ENCODE measurements around the gene LTBP1. TPM values are rescaled to one million over a fixed set of nuclear protein-coding genes. Genes with fewer than 3 reads are reported as not detected.
A peak's percentile ranks its signal among the peaks of the same experiment; 100 is the strongest.

The LTBP1 gene
- total RNA-seq, 2 donors from 2014 or later, result 0.04 to 0.29 TPM

DNA sequence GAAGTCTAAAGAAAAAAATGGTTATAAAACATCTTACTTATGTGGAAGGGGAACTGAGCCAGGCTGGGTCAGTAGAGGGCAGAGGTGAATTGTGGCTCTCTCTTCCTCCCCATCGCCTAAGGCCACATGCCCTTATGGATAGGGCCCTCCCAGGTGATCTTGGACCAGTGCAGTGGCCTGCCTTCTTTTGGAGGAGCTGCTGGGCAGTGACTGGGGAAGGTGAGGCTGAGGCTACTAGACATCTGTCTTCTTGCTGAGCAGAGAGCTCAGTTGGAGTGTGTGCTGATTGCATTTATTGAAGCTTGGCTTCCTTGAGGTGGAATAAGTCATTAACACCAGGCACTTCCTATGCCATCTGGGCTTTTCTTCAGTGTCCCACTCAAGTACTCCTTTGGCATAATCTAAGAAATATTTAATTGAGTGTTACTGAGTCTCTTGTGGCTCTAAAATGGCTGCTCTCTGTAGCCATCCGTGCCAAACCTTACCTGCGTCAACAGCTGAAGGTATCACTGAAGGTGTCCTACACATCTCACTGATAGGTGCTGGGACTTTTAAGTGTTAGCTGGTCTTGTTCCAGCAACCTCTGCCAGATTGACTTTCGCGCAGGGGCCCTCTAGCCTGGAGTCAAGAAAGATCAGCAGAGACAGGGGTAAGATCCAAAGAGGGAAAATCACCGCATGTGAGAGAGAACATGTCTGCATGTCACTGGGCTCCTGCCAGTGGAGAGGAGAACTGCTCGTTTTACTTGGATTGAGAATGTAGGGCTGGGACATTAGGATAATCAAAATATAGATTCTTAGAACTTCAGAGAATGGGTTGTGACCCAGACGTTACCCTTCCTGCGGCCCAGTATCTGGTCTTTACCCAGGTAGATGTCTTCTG, 256.1 kb downstream of the LTBP1 start:
- H3K27ac Mint-ChIP-seq, result no peak overlapping the region
- peaks cover 3% of the 10 kb centered on the region for H3K27me3 Mint-ChIP-seq
- H3K9me3 Mint-ChIP-seq, result no peaks in the 10 kb centered on the region
- ATAC-seq (replicated peaks), result no peak
- no peak overlapping the region for H3K4me3 Mint-ChIP-seq
- no peaks in the 10 kb centered on the region for H3K4me1 Mint-ChIP-seq
- H3K36me3 Mint-ChIP-seq (ENCODE audit: low read depth), result no peaks in the 10 kb centered on the region

DNA sequence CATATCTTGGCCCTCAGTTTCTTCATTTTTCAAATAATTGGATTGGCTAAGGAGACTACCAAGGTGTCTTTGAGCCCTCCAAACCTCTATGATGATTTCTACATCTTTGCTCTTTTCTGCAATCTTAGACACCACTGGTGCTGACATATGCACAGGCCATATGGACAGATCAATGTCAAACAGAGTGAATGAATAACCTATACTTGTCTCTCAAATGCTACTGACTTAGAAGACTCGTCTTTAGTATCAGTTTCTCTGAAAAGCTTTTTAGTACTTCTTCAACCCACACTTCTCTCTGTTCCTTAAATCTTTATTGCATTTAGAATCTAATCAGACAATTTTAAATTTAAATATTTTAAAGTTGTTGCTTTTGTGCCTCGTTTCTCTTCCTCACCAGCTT, 258.2 kb downstream of the LTBP1 start:
- no peaks in the 10 kb centered on the region for H3K9me3 Mint-ChIP-seq
- no peak overlapping the region for H3K4me3 Mint-ChIP-seq
- no peak overlapping the region for H3K27ac Mint-ChIP-seq
- H3K4me1 Mint-ChIP-seq, result no peaks in the 10 kb centered on the region
- ATAC-seq (replicated peaks), result no peak
- H3K36me3 Mint-ChIP-seq (ENCODE audit: low read depth), result no peaks in the 10 kb centered on the region
- peaks cover 3% of the 10 kb centered on the region for H3K27me3 Mint-ChIP-seq

- H3K36me3 Mint-ChIP-seq (ENCODE audit: low read depth), result no peaks in the 10 kb centered on the region
- ATAC-seq (replicated peaks), result no peak
- H3K4me1 Mint-ChIP-seq, result no peaks in the 10 kb centered on the region
- peaks cover 3% of the 10 kb centered on the region for H3K27me3 Mint-ChIP-seq
- H3K27ac Mint-ChIP-seq, result no peak overlapping the region
- H3K9me3 Mint-ChIP-seq, result no peaks in the 10 kb centered on the region
- H3K4me3 Mint-ChIP-seq, result no peak overlapping the region
Observed at GRCh38 chr2:33205693-33206434, 259.1 kb downstream of the LTBP1 start.

DNA sequence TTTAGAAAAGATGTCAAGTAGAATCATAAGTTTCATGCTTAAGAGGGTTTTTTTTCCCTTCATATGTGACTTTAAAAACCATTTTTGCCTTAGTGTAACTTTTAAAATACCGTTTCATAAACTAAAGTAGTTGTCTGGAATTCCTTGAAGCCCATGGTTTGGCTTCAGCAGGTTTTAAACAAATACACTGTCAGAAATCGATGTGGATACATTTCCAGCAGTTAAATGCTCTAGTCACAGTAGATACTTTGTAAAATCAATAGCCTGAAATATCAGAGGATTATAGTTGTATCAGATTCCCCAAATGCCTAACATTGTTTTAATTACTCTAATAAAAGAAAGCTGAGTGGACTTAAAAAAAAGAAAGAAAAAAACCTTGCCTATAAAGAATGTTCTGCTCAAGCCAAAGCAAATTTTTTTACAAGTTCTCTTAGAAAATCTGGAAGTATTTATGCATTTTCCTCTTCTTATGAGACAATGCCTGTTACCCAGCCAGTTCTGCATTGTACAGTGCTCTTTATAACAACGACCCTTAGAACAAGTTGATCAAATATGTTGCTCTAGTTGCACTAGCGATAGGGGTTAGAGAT, 260.5 kb downstream of the LTBP1 start:
- Mint-ChIP-seq H3K4me3 (no peak overlapping the region), H3K36me3 (ENCODE audit: low read depth) (no peaks in the 10 kb centered on the region), H3K9me3 (no peaks in the 10 kb centered on the region), H3K27me3 (peaks cover 3% of the 10 kb centered on the region), H3K4me1 (no peaks in the 10 kb centered on the region), H3K27ac (no peak overlapping the region)
- no peak for ATAC-seq (replicated peaks)

DNA sequence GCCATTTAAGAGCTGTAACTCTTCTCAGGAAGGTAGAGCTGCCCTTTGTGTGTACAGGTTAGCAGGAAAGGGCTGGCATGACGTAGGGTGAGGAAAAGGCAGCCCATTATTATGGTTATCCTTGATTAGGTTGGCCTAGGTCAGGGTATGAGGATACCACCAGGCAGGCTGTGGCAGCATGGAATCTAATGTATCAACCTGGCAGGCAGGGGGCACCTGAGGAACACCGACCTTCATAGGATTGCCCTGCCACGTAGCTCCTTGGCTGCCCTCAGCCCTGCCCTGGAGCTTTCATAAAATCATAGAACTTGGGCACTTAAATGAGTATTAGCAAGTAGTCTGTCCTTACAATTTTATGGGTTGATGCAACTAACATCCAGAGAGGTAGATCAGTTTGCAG, 261.6 kb downstream of the LTBP1 start:
- H3K4me3 Mint-ChIP-seq, result no peak overlapping the region
- H3K27ac Mint-ChIP-seq, result no peak overlapping the region
- H3K27me3 Mint-ChIP-seq, result peaks cover 3% of the 10 kb centered on the region
- peak; percentile 44 for ATAC-seq (replicated peaks)
- no peaks in the 10 kb centered on the region for H3K9me3 Mint-ChIP-seq
- H3K36me3 Mint-ChIP-seq (ENCODE audit: low read depth), result no peaks in the 10 kb centered on the region
- H3K4me1 Mint-ChIP-seq, result no peaks in the 10 kb centered on the region

DNA sequence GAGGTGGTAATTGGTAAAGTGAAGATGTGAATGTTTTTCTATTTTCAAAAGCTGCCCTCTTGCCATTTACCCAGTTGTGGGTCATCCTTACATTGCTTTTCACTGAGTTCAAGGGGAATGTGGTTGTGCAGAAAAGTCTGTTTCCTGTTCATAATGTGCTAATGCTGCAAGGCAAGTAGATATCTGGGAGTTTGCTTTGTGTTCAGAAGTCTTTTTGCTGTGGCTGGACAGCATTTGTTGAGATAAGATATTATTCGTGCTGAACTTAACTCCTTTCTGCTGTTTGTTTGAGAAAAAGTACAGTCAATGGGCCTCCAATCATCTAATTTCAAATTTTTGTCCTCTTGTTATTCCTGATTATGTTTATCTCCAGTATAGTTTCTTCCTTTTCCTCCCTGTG, 263.2 kb downstream of the LTBP1 start:
- no peaks in the 10 kb centered on the region for H3K4me1 Mint-ChIP-seq
- peaks cover 3% of the 10 kb centered on the region for H3K27me3 Mint-ChIP-seq
- no peak overlapping the region for H3K27ac Mint-ChIP-seq
- no peaks in the 10 kb centered on the region for H3K9me3 Mint-ChIP-seq
- H3K4me3 Mint-ChIP-seq, result no peak overlapping the region
- no peaks in the 10 kb centered on the region for H3K36me3 Mint-ChIP-seq (ENCODE audit: low read depth)
- ATAC-seq (replicated peaks), result no peak

GRCh38 chr2:33210626-33211025, 263.9 kb downstream of the LTBP1 start:
- Mint-ChIP-seq H3K9me3 (no peaks in the 10 kb centered on the region), H3K27ac (no peak overlapping the region), H3K4me3 (no peak overlapping the region), H3K4me1 (no peaks in the 10 kb centered on the region), H3K36me3 (ENCODE audit: low read depth) (no peaks in the 10 kb centered on the region), H3K27me3 (peaks cover 3% of the 10 kb centered on the region)
- ATAC-seq (replicated peaks), result peak; percentile 50

DNA sequence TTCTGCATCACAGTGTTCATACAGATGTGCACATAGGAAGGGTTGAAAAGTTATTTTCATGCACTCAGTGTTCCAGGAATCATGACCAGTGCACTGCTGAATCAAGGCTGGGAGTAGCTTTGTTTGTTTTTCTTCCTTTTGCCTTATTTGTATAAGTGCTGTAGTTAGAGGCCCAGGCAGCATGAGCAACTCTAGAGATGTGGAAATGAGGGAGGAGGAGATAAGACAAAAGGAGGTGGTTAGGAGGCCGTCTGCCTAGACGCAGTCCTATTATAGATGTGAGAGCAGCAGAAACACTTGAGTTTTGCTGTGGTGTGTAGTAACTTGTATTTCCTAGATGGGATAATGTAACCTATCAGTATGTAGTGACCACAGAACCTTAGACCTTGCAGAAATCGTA, 265.4 kb downstream of the LTBP1 start:
- H3K4me3 Mint-ChIP-seq, result no peak overlapping the region

GRCh38 chr2:33213244-33213643, 266.5 kb downstream of the LTBP1 start:
- H3K9me3 Mint-ChIP-seq, result no peaks in the 10 kb centered on the region
- no peak overlapping the region for H3K27ac Mint-ChIP-seq
- H3K4me1 Mint-ChIP-seq, result no peaks in the 10 kb centered on the region
- ATAC-seq (replicated peaks), result no peak
- H3K27me3 Mint-ChIP-seq, result peaks cover 3% of the 10 kb centered on the region
- H3K36me3 Mint-ChIP-seq (ENCODE audit: low read depth), result no peaks in the 10 kb centered on the region
- no peak overlapping the region for H3K4me3 Mint-ChIP-seq

More for the DNA sequence above, 265.4 kb downstream of the LTBP1 start:
- no peak for ATAC-seq (replicated peaks)
- Mint-ChIP-seq H3K4me1 (no peaks in the 10 kb centered on the region), H3K9me3 (no peaks in the 10 kb centered on the region), H3K36me3 (ENCODE audit: low read depth) (no peaks in the 10 kb centered on the region), H3K27me3 (peaks cover 3% of the 10 kb centered on the region), H3K27ac (no peak overlapping the region)

DNA sequence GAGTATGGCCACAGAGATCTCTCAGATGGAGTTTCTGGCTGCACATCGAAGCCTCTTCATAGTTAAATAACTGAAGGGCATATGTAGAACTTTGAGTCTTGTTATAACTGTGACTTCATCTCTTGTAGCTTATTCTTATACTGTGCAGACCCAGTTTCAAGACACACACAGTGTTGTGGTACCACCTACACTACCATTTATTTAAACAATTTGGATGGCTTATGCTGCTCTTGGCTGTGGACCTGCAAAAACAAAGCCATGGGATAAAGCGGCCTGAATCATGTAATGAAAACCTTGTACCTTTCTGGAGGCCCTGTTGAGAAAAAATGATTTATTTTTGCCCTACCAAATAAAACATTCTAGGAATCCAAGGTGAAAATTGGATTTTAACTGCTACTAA, 266.9 kb downstream of the LTBP1 start:
- H3K27me3 Mint-ChIP-seq, result no peaks in the 10 kb centered on the region
- no peaks in the 10 kb centered on the region for H3K9me3 Mint-ChIP-seq
- no peaks in the 10 kb centered on the region for H3K36me3 Mint-ChIP-seq (ENCODE audit: low read depth)
- no peak overlapping the region for H3K4me3 Mint-ChIP-seq
- no peaks in the 10 kb centered on the region for H3K4me1 Mint-ChIP-seq
- H3K27ac Mint-ChIP-seq, result no peak overlapping the region
- ATAC-seq (replicated peaks), result no peak

DNA sequence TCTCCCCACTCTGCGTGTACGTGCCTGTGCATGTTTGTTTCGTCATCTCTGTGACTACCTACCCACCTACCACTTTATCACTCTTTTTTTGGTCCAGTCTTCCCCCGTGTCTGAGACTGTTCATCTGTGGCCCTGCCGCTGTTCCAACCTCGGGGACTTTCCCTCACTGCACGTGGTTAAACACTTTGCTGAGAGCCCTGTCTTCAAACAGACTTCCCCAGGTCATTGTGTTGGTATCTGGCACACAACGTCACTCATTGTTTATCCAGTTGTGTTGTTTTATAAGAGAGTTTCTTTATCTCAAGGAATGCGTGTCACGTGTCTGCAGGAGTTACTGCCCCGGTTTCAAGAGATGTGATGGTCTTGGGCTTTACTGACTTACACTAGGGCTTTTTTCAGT, 267.7 kb downstream of the LTBP1 start:
- Mint-ChIP-seq H3K9me3 (no peaks in the 10 kb centered on the region), H3K27ac (no peak overlapping the region), H3K4me3 (no peak overlapping the region), H3K4me1 (peaks cover under 1% of the 10 kb centered on the region), H3K27me3 (no peaks in the 10 kb centered on the region), H3K36me3 (ENCODE audit: low read depth) (no peaks in the 10 kb centered on the region)
- ATAC-seq (replicated peaks), result peak; percentile 54

- Mint-ChIP-seq H3K36me3 (ENCODE audit: low read depth) (no peaks in the 10 kb centered on the region), H3K4me1 (peaks cover 5% of the 10 kb centered on the region), H3K4me3 (no peak overlapping the region), H3K27me3 (peaks cover 4% of the 10 kb centered on the region), H3K9me3 (peaks cover 4% of the 10 kb centered on the region), H3K27ac (no peak overlapping the region)
- no peak for ATAC-seq (replicated peaks)
Observed at GRCh38 chr2:33214857-33215256, 268.1 kb downstream of the LTBP1 start.

- Mint-ChIP-seq H3K36me3 (ENCODE audit: low read depth) (no peaks in the 10 kb centered on the region), H3K9me3 (peaks cover 4% of the 10 kb centered on the region), H3K27ac (no peak overlapping the region), H3K4me1 (peaks cover 8% of the 10 kb centered on the region), H3K4me3 (no peak overlapping the region), H3K27me3 (peaks cover 5% of the 10 kb centered on the region)
- no peak for ATAC-seq (replicated peaks)
Observed at GRCh38 chr2:33215299-33215698, 268.5 kb downstream of the LTBP1 start.

- peaks cover 5% of the 10 kb centered on the region for H3K27me3 Mint-ChIP-seq
- peaks cover 8% of the 10 kb centered on the region for H3K4me1 Mint-ChIP-seq
- H3K36me3 Mint-ChIP-seq (ENCODE audit: low read depth), result no peaks in the 10 kb centered on the region
- H3K4me3 Mint-ChIP-seq, result no peak overlapping the region
- peaks cover 4% of the 10 kb centered on the region for H3K9me3 Mint-ChIP-seq
- ATAC-seq (replicated peaks), result no peak
- H3K27ac Mint-ChIP-seq, result no peak overlapping the region
Observed at GRCh38 chr2:33215983-33216382, 269.2 kb downstream of the LTBP1 start.

Measured in activated T-helper 17 cell treated with anti-CD3 and anti-CD28 coated beads, Interleukin-2, amount 50 U/mL, for 72 hours (primary cell).